Erythroblast (primary cell): ENCODE results near the gene GREM2.

Experiments used
- GATA1 ChIP-seq: IDR thresholded peaks from 2 replicates; pipeline ENCODE4 v1.6.1; 2011; ENCODE audit warnings: low read depth, mild to moderate bottlenecking, control low read depth, low read length, moderate library complexity
- POLR2A ChIP-seq: IDR thresholded peaks from 2 replicates; pipeline ENCODE4 v1.6.1; 2011; ENCODE audit warnings: mild to moderate bottlenecking, low read length

DNA sequence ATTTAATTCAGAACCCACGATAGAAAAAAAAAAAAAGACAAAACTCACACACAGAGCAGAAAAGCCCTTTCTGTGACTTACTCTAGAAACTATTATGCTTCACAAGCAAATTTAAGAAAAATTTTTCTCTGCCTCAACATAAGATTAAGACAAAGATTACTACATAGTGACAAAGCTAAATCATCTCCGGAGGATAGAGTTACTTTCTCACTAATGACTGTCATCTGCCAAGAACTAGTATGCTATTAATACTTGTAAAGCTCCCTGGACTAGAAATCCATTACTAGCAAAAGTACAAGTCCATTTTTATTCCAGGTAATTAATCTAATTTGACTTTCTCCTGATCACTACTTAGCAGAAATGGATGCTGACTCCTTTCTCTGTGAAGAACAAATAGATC is 25.9 kb downstream of the GREM2 start:
- TF ChIP-seq POLR2A, result no peak
- TF ChIP-seq GATA1, result no peak
